ENCODE measurements around the gene PLCH1. TPM values are rescaled to one million over a fixed set of nuclear protein-coding genes. Genes with fewer than 3 reads are reported as not detected.

The PLCH1 gene
- total and polyA plus RNA-seq, 10 of the 15 experiments (the other 5 are each of a cell fraction or from before 2014, with no cell fraction given), result 0.03 to 0.22 (median 0.04) TPM; not detected in 5

DNA sequence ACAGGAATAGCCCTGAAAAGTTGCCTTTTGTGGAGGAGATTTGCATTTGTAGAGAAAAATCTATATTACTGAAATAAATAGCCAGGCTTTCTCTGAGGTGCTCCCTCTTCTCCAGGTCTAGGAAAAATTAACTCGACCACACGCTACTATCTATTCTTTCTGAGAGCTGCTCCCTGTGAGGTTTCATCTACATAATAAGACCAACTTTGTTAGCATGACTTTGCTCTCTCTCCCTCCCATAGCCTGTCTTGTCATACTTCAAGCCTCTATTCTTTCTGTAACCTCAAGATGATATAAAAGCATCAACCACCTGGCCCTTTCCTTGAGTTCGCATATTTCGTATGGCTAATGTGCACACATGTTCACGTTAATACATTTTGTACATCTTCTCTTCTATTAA is 375.6 kb downstream of the PLCH1 start (continued):
- TF ChIP-seq RAD51 (IDR thresholded peaks at IDR 0.05) (no peak), BHLHE40 (IDR thresholded peaks at IDR 0.05; ENCODE audit: borderline replicate concordance in 1 of 2, low read depth in 2 of 2, low read length in 1 of 2) (no peak)

DNA sequence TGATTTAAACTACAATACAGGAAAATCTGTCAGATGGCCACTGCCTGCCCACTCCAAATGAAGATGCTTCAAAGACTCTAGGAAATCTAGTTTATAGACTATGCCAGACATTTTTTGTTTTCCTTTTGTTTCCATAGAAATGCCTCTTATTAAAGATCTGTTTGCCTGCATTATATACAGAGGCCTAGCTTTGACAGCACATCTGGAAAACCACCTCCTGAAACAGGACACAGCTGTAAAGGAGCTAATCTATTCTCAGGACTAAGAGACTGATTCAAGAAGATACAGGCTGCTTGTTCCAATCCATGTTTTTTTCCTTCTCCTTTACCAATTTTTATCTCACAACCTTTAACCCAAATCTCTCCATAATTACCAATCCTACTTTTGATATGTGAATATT is 376.1 kb downstream of the PLCH1 start:
- Histone ChIP-seq H3K4me1 (ENCODE audit: control insufficient read depth, insufficient read depth, low read length) (no peaks in the 10 kb centered on the region), H3K27me3 (replicated peaks in 1 of 2; ENCODE audit: control insufficient read depth in 2 of 2, insufficient read depth in 2 of 2, low read length in 1 of 2) (no peaks in the 10 kb centered on the region), H3K9me3 (replicated peaks; ENCODE audit: control insufficient read depth, insufficient read depth, low read length) (no peaks in the 10 kb centered on the region; the same call in 2 of the 3 replicates), H4K20me1 (ENCODE audit: control insufficient read depth, insufficient read depth) (no peaks in the 10 kb centered on the region), H3K4me2 (ENCODE audit: control insufficient read depth, insufficient read depth) (no peak overlapping the region), H3K79me2 (ENCODE audit: control insufficient read depth, insufficient read depth, low read length) (no peaks in the 10 kb centered on the region), H3K36me3 (ENCODE audit: control insufficient read depth in 2 of 2, insufficient read depth in 2 of 2, low read length in 1 of 2) (no peaks in the 10 kb centered on the region), H3K9ac (ENCODE audit: control insufficient read depth, insufficient read depth, low read length) (no peak overlapping the region), H3K27ac (ENCODE audit: control insufficient read depth, insufficient read depth) (no peak overlapping the region), H2AFZ (ENCODE audit: control insufficient read depth, low read depth, low read length) (no peak overlapping the region), H3K4me3 (no peak overlapping the region)
- in situ Hi-C loops (cut with MboI), result no loop called here
- no peak for FAIRE-seq
- SMC1A ChIA-PET (ENCODE audit: uncharacterized antibody, unreplicated experiment), result no interaction called here
- ATAC-seq, result no peak
- POLR2A ChIA-PET, result no interaction called here
- intact Hi-C loops (cut with micrococcal nuclease; ENCODE audit: unreplicated experiment), result no loop called here
- CTCF ChIA-PET, result no interaction called here
- TF ChIP-seq RB1 (IDR thresholded peaks at IDR 0.05; ENCODE audit: borderline replicate concordance), result no peak
- no peak for TF ChIP-seq SMARCA5 (IDR thresholded peaks at IDR 0.05)
- TF ChIP-seq SMAD5 (IDR thresholded peaks at IDR 0.05; ENCODE audit: low read depth), result no peak
- TF ChIP-seq, protein P1, sequence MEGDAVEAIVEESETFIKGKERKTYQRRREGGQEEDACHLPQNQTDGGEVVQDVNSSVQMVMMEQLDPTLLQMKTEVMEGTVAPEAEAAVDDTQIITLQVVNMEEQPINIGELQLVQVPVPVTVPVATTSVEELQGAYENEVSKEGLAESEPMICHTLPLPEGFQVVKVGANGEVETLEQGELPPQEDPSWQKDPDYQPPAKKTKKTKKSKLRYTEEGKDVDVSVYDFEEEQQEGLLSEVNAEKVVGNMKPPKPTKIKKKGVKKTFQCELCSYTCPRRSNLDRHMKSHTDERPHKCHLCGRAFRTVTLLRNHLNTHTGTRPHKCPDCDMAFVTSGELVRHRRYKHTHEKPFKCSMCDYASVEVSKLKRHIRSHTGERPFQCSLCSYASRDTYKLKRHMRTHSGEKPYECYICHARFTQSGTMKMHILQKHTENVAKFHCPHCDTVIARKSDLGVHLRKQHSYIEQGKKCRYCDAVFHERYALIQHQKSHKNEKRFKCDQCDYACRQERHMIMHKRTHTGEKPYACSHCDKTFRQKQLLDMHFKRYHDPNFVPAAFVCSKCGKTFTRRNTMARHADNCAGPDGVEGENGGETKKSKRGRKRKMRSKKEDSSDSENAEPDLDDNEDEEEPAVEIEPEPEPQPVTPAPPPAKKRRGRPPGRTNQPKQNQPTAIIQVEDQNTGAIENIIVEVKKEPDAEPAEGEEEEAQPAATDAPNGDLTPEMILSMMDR (IDR thresholded peaks at IDR 0.05 in 2 of 3, conservative IDR thresholded peaks at IDR 0.05 in 1 of 3; ENCODE audit: control insufficient read depth in 2 of 3, extremely low read depth in 1 of 3, insufficient read depth in 1 of 3, low read depth in 3 of 3, low read length in 3 of 3), result no peak
- no peak for TF ChIP-seq HDAC6 (IDR thresholded peaks at IDR 0.05; ENCODE audit: unreplicated experiment)
- no peak for TF ChIP-seq SP1 (IDR thresholded peaks at IDR 0.05; ENCODE audit: low read depth, low read length)
- TF ChIP-seq, protein P2, sequence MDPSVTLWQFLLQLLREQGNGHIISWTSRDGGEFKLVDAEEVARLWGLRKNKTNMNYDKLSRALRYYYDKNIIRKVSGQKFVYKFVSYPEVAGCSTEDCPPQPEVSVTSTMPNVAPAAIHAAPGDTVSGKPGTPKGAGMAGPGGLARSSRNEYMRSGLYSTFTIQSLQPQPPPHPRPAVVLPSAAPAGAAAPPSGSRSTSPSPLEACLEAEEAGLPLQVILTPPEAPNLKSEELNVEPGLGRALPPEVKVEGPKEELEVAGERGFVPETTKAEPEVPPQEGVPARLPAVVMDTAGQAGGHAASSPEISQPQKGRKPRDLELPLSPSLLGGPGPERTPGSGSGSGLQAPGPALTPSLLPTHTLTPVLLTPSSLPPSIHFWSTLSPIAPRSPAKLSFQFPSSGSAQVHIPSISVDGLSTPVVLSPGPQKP (IDR thresholded peaks at IDR 0.05; ENCODE audit: low read depth, low read length), result no peak
- TF ChIP-seq SREBF1 (IDR thresholded peaks at IDR 0.05; ENCODE audit: low read length), result no peak
- TF ChIP-seq, protein P3, sequence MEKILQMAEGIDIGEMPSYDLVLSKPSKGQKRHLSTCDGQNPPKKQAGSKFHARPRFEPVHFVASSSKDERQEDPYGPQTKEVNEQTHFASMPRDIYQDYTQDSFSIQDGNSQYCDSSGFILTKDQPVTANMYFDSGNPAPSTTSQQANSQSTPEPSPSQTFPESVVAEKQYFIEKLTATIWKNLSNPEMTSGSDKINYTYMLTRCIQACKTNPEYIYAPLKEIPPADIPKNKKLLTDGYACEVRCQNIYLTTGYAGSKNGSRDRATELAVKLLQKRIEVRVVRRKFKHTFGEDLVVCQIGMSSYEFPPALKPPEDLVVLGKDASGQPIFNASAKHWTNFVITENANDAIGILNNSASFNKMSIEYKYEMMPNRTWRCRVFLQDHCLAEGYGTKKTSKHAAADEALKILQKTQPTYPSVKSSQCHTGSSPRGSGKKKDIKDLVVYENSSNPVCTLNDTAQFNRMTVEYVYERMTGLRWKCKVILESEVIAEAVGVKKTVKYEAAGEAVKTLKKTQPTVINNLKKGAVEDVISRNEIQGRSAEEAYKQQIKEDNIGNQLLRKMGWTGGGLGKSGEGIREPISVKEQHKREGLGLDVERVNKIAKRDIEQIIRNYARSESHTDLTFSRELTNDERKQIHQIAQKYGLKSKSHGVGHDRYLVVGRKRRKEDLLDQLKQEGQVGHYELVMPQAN (conservative IDR thresholded peaks at IDR 0.05), result no peak
- BruUV-seq (replicated peaks), result no TSS peak
- DNase-seq (ENCODE audit: low read depth, low spot score), result no peak
- RAD21 ChIA-PET (ENCODE audit: unreplicated experiment), result no interaction called here
